Trophoblast cell (in vitro differentiated cells and primary cell): Measurements from ENCODE around the gene ELF2.

Source experiments
- DNase-seq, 2 donors: peaks; one replicate each; pipeline ENCODE4 v3.0.0-alpha.2; 2016
- H2AFZ ChIP-seq: 2 replicates; pipeline ENCODE4 v1.6.1; 2013; ENCODE audit warnings: low read length, moderate library complexity, mild to moderate bottlenecking; ENCODE audit not compliant: insufficient read depth, poor library complexity
- H2AK5ac ChIP-seq: 2 replicates; pipeline ENCODE4 v1.6.1; 2013; ENCODE audit warnings: mild to moderate bottlenecking, low read length
- H2BK120ac ChIP-seq: 2 replicates; pipeline ENCODE4 v1.6.1; 2013; ENCODE audit warnings: low read length, mild to moderate bottlenecking, moderate library complexity; ENCODE audit not compliant: insufficient read depth, poor library complexity
- H2BK12ac ChIP-seq: 2 replicates; pipeline ENCODE4 v1.6.1; 2013; ENCODE audit warnings: mild to moderate bottlenecking, low read length, moderate library complexity
- H2BK5ac ChIP-seq: 2 replicates; pipeline ENCODE4 v1.6.1; 2013; ENCODE audit warnings: low read length, low read depth, moderate library complexity, mild to moderate bottlenecking; ENCODE audit not compliant: poor library complexity
- H3K14ac ChIP-seq: 2 replicates; pipeline ENCODE4 v1.6.1; 2013; ENCODE audit warnings: mild to moderate bottlenecking, low read length
- H3K18ac ChIP-seq: 2 replicates; pipeline ENCODE4 v1.6.1; 2013; ENCODE audit warnings: mild to moderate bottlenecking, low read length
- H3K23ac ChIP-seq: 2 replicates; pipeline ENCODE4 v1.6.1; 2013; ENCODE audit warnings: low read length
- H3K27ac ChIP-seq: 2 replicates; pipeline ENCODE4 v1.5.1; 2013; ENCODE audit warnings: low read depth, mild to moderate bottlenecking, inconsistent platforms, low read length, moderate library complexity
- H3K27me3 ChIP-seq: 2 replicates; pipeline ENCODE4 v1.6.1; 2013; ENCODE audit warnings: inconsistent platforms, mild to moderate bottlenecking, low read length, moderate library complexity; ENCODE audit not compliant: insufficient read depth
- H3K36me3 ChIP-seq, 2 experiments: 1 replicate in 1 of 2; 2 replicates in 1 of 2; pipeline ENCODE4 v1.6.1; 2013; ENCODE audit warnings: low read length in 2 of 2, mild to moderate bottlenecking in 2 of 2, moderate library complexity in 1 of 2; ENCODE audit not compliant: insufficient read depth in 2 of 2, control insufficient read depth in 1 of 2
- H3K4ac ChIP-seq: 2 replicates; pipeline ENCODE4 v1.6.1; 2013; ENCODE audit warnings: low read depth, mild to moderate bottlenecking, low read length, moderate library complexity
- H3K4me1 ChIP-seq, 2 experiments: 1 replicate in 1 of 2; 2 replicates in 1 of 2; pipeline ENCODE4 v1.6.1; 2013; ENCODE audit warnings: low read length in 2 of 2, mild to moderate bottlenecking in 2 of 2, moderate library complexity in 1 of 2; ENCODE audit not compliant: insufficient read depth in 2 of 2, control insufficient read depth in 1 of 2
- H3K4me2 ChIP-seq: 2 replicates; pipeline ENCODE4 v1.6.1; 2013; ENCODE audit warnings: inconsistent platforms, mild to moderate bottlenecking, low read length, moderate library complexity
- H3K4me3 ChIP-seq: 2 replicates; pipeline ENCODE4 v1.5.1; 2013; ENCODE audit warnings: mild to moderate bottlenecking, low read depth, low read length, inconsistent platforms
- H3K79me1 ChIP-seq: one replicate; pipeline ENCODE4 v1.6.1; 2013; ENCODE audit warnings: low read length
- H3K79me2 ChIP-seq: 2 replicates; pipeline ENCODE4 v1.6.1; 2013; ENCODE audit warnings: low read length, mild to moderate bottlenecking; ENCODE audit not compliant: control insufficient read depth, insufficient read depth, poor library complexity
- H3K9ac ChIP-seq: 2 replicates; pipeline ENCODE4 v1.6.1; 2013; ENCODE audit warnings: mild to moderate bottlenecking, low read length
- H3K9me3 ChIP-seq: 2 replicates; pipeline ENCODE4 v1.6.1; 2013; ENCODE audit warnings: low read depth, mild to moderate bottlenecking, control low read depth, inconsistent platforms, low read length; ENCODE audit not compliant: insufficient read depth
- H4K12ac ChIP-seq: 2 replicates; pipeline ENCODE4 v1.6.1; 2013; ENCODE audit warnings: low read depth, mild to moderate bottlenecking, low read length, moderate library complexity
- H4K8ac ChIP-seq: 2 replicates; pipeline ENCODE4 v1.6.1; 2013; ENCODE audit warnings: low read depth, mild to moderate bottlenecking, low read length, moderate library complexity
- H4K91ac ChIP-seq: one replicate; pipeline ENCODE4 v1.6.1; 2013; ENCODE audit warnings: low read depth, mild to moderate bottlenecking, low read length, moderate library complexity
- WGBS: extraction: QIAGEN DNeasy Blood & Tissue Kit; methylation state at CpG from one replicate; pipeline ENCODE4 v1.1.7; 2013; ENCODE audit warnings: missing lambda C conversion rate; ENCODE audit not compliant: insufficient read length, insufficient coverage; ENCODE audit errors: extremely low coverage; 5-methylcytosine and 5-hydroxymethylcytosine counted together

ELF2 gene

GRCh38 chr4:139028191-139028661 is 148.8 kb downstream of the ELF2 start:
- WGBS = no CpG with 5 or more reads among the region's 11 CpGs
- no peak overlapping the region for H2BK120ac ChIP-seq
- H2AK5ac ChIP-seq = no peak overlapping the region

DNA sequence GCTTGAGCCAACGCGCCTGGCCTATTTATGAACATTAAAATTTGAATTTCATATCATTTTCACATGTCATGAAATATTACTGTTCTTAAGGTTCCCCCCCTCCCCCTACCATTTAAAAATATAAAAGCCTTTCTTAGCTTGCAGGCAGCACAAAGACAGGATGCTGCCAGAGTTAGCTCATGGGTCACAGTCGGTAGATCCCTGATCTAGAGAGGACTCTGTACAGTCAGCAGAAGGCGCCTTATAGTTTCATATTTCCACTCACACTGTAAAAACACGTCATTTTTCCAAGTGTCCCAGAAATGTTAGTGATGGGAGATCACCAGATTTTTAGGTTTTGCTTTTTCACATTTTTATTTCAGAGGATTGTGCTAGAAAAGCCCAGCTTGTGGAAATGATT is 149.2 kb downstream of the ELF2 start:
- H3K79me2 ChIP-seq = peaks cover 26% of the 10 kb centered on the region
- DNase-seq = no peak
- peaks cover 6 to 11% of the 10 kb centered on the region in 2 experiments for H3K4me1 ChIP-seq
- no peak overlapping the region for H2BK5ac ChIP-seq
- no peak overlapping the region for H3K23ac ChIP-seq
- H3K14ac ChIP-seq = no peak overlapping the region
- no peak overlapping the region for H3K9ac ChIP-seq
- H3K79me1 ChIP-seq = no peaks in the 10 kb centered on the region
- H3K36me3 ChIP-seq = peaks cover 4 to 9% of the 10 kb centered on the region in 2 experiments
- H2AK5ac ChIP-seq = no peak overlapping the region
- no peak overlapping the region for H4K12ac ChIP-seq
- H2BK12ac ChIP-seq = no peak overlapping the region
- H2BK120ac ChIP-seq = no peak overlapping the region
- no peak overlapping the region for H3K18ac ChIP-seq
- H3K4me3 ChIP-seq = no peak overlapping the region
- H3K4ac ChIP-seq = no peak overlapping the region
- H2AFZ ChIP-seq = no peak overlapping the region
- H3K9me3 ChIP-seq = no peaks in the 10 kb centered on the region
- WGBS = no CpG with 5 or more reads among the region's 5 CpGs
- H4K91ac ChIP-seq = no peak overlapping the region
- no peak overlapping the region for H3K27ac ChIP-seq
- no peak overlapping the region for H4K8ac ChIP-seq
- H3K27me3 ChIP-seq = no peaks in the 10 kb centered on the region
- H3K4me2 ChIP-seq = no peak overlapping the region

More at GRCh38 chr4:139028191-139028661, 148.8 kb downstream of the ELF2 start:
- no peak overlapping the region for H3K4me3 ChIP-seq
- peak overlapping the region; percentile 19 for H3K18ac ChIP-seq
- no peaks in the 10 kb centered on the region for H3K9me3 ChIP-seq
- H4K12ac ChIP-seq = no peak overlapping the region
- no peak overlapping the region for H2AFZ ChIP-seq
- H3K36me3 ChIP-seq = peaks cover 4 to 9% of the 10 kb centered on the region in 2 experiments
- no peak overlapping the region for H2BK12ac ChIP-seq
- no peak overlapping the region for H3K14ac ChIP-seq
- no peak overlapping the region for H3K23ac ChIP-seq
- H3K4me1 ChIP-seq = peaks cover 6 to 11% of the 10 kb centered on the region in 2 experiments
- no peak overlapping the region for H3K4me2 ChIP-seq
- DNase-seq = peak; percentile 95 to 97
- no peaks in the 10 kb centered on the region for H3K79me1 ChIP-seq
- no peaks in the 10 kb centered on the region for H3K27me3 ChIP-seq
- H2BK5ac ChIP-seq = no peak overlapping the region
- no peak overlapping the region for H3K9ac ChIP-seq
- H4K8ac ChIP-seq = no peak overlapping the region
- H4K91ac ChIP-seq = no peak overlapping the region
- H3K79me2 ChIP-seq = peaks cover 28% of the 10 kb centered on the region
- H3K27ac ChIP-seq = no peak overlapping the region
- H3K4ac ChIP-seq = peak overlapping the region; percentile 26

GRCh38 chr4:139025841-139026240 is 151.2 kb downstream of the ELF2 start:
- H2BK120ac ChIP-seq = no peak overlapping the region
- H2BK5ac ChIP-seq = no peak overlapping the region
- H2BK12ac ChIP-seq = no peak overlapping the region
- no peak overlapping the region for H4K12ac ChIP-seq
- H3K9me3 ChIP-seq = no peaks in the 10 kb centered on the region
- H3K18ac ChIP-seq = no peak overlapping the region
- no peak overlapping the region for H2AFZ ChIP-seq
- no peaks in the 10 kb centered on the region for H3K79me1 ChIP-seq
- H3K27ac ChIP-seq = no peak overlapping the region
- H3K4me3 ChIP-seq = no peak overlapping the region
- H2AK5ac ChIP-seq = no peak overlapping the region
- peaks cover 6 to 13% of the 10 kb centered on the region in 2 experiments for H3K4me1 ChIP-seq
- H3K79me2 ChIP-seq = peaks cover 25% of the 10 kb centered on the region
- H3K23ac ChIP-seq = no peak overlapping the region
- H4K91ac ChIP-seq = no peak overlapping the region
- DNase-seq = no peak
- H3K4me2 ChIP-seq = no peak overlapping the region
- no peak overlapping the region for H3K14ac ChIP-seq
- no peak overlapping the region for H4K8ac ChIP-seq
- no CpG with 5 or more reads among the region's 1 CpG for WGBS
- peaks cover 4 to 7% of the 10 kb centered on the region in 2 experiments for H3K36me3 ChIP-seq
- no peaks in the 10 kb centered on the region for H3K27me3 ChIP-seq
- peak overlapping the region; percentile 27 for H3K4ac ChIP-seq
- no peak overlapping the region for H3K9ac ChIP-seq

- H3K18ac ChIP-seq = no peak overlapping the region
- H3K79me1 ChIP-seq = no peaks in the 10 kb centered on the region
- H2BK12ac ChIP-seq = no peak overlapping the region
- peaks cover 9 to 16% of the 10 kb centered on the region in 2 experiments for H3K4me1 ChIP-seq
- WGBS = no CpG with 5 or more reads among the region's 9 CpGs
- no peak overlapping the region for H4K8ac ChIP-seq
- H3K4ac ChIP-seq = peak overlapping the region; percentile 53
- H3K79me2 ChIP-seq = peaks cover 27% of the 10 kb centered on the region
- no peak overlapping the region for H4K12ac ChIP-seq
- H2AFZ ChIP-seq = no peak overlapping the region
- no peak overlapping the region for H2AK5ac ChIP-seq
- no peak overlapping the region for H3K27ac ChIP-seq
- H3K14ac ChIP-seq = no peak overlapping the region
- no peak overlapping the region for H2BK120ac ChIP-seq
- no peak overlapping the region for H3K4me3 ChIP-seq
- H3K36me3 ChIP-seq = peaks cover 7 to 8% of the 10 kb centered on the region in 2 experiments
- H4K91ac ChIP-seq = no peak overlapping the region
- no peak overlapping the region for H3K4me2 ChIP-seq
- no peak overlapping the region for H2BK5ac ChIP-seq
- no peak overlapping the region for H3K23ac ChIP-seq
- H3K9ac ChIP-seq = no peak overlapping the region
- H3K9me3 ChIP-seq = no peaks in the 10 kb centered on the region
- H3K27me3 ChIP-seq = no peaks in the 10 kb centered on the region
- DNase-seq = peak; percentile 39 to 63
Measured at GRCh38 chr4:139024686-139025085, 152.3 kb downstream of the ELF2 start.
